GM12873 (cell line): ENCODE measurements around the gene ALDH16A1.

Experiments
- TF ChIP-seq, protein P1 (sequence below): IDR thresholded peaks from 2 replicates; pipeline ENCODE4 v1.5.1; 2012; ENCODE audit warnings: low read depth, mild to moderate bottlenecking, moderate library complexity, low read length, control low read depth; ENCODE audit not compliant: insufficient read depth; ENCODE audit errors: missing control alignments

The ALDH16A1 gene

DNA sequence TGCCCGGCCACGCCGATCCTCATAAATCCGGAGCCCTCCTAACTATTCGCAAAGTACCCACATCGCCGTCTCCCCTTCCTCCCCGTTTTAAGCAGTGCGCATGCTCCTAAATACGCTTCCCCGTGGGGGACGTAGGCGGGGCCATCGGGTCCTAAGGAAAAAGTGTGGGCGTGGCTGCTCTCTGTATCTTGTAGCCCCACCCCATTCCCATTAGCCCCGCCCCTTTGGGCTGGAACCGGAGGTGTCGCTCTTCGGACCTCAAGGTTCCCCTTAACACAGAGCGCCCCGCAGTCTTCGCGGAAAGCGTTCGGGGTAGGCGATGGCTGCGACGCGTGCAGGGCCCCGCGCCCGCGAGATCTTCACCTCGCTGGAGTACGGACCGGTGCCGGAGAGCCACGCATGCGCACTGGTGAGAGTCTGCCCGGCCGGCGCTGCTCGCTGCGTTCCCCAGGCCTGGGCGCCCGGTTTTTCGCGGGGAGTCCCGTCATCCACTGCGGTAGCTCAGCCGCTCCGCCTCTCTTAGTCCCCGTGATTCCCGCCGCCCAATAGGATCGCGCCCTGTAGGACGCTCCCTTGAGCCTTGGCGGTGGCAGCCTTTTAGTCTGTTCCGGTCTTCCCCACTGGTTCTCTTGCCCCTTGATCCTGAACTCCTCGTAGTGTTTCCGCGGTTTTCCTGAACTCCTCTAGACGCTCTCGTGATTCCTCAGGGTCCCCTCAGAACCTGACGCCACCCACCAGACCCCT lies at the start of gene ALDH16A1:
Gene ALDH16A1, plus strand, starts transcription at position 213 of the 744 bp plus-strand sequence. Its CDS starts 107 bp downstream, at position 320.
- TF ChIP-seq, protein P1, sequence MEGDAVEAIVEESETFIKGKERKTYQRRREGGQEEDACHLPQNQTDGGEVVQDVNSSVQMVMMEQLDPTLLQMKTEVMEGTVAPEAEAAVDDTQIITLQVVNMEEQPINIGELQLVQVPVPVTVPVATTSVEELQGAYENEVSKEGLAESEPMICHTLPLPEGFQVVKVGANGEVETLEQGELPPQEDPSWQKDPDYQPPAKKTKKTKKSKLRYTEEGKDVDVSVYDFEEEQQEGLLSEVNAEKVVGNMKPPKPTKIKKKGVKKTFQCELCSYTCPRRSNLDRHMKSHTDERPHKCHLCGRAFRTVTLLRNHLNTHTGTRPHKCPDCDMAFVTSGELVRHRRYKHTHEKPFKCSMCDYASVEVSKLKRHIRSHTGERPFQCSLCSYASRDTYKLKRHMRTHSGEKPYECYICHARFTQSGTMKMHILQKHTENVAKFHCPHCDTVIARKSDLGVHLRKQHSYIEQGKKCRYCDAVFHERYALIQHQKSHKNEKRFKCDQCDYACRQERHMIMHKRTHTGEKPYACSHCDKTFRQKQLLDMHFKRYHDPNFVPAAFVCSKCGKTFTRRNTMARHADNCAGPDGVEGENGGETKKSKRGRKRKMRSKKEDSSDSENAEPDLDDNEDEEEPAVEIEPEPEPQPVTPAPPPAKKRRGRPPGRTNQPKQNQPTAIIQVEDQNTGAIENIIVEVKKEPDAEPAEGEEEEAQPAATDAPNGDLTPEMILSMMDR: no peak

DNA sequence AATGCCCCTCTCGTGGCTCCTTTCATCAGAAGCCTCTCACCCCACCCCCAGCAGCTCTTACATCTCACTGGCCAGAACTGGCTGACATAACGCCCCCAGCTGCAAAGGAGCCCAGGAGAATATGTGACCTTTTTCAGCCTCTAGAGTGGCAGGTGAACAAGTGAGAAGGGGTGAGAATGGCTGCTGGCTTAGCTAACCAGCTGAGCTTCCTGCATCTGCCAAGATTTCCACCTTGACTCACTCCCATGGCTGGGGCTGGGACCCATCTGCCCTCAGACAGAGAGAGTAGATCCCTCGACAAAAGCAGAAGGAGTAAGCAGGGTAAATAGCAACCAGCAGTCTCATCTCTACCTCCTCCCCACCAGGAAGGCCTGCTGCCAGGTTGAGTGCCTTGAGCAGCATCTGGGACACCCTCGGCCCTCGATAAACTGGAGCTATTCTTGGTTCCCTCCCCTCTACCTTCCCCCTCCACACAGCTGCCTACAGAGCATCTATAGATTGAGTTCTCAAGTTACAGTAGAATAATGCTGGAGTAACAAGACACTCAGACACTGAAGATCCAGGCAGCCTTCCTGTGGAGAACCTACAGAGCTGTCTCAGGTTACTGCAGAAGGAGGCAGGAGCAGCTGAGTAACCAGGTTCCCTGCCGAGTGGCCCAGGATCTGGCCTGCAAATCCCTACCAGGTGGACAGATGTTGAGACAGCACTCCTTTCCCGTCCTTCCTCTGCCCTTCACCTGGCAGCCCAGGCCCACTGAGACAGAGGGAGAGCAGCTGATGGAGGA lies 49.4 kb upstream of the ALDH16A1 start:
- TF ChIP-seq, protein P1: no peak

- TF ChIP-seq, protein P1: no peak
Measured at GRCh38 chr19:49407079-49407478, 45.9 kb upstream of the ALDH16A1 start.

- TF ChIP-seq, protein P1: no peak
Measured at GRCh38 chr19:49407482-49408015, 45.5 kb upstream of the ALDH16A1 start.

- TF ChIP-seq, protein P1: no peak
Measured at GRCh38 chr19:49408816-49409440, 44.1 kb upstream of the ALDH16A1 start.

GRCh38 chr19:49409441-49410029 lies 43.5 kb upstream of the ALDH16A1 start:
- TF ChIP-seq, protein P1: no peak
